Neural progenitor cell (in vitro differentiated cells): Measurements from ENCODE around the gene TBATA. TPM values are rescaled to one million over a fixed set of nuclear protein-coding genes. Genes with fewer than 3 reads are reported as not detected.

ENCODE experiments used
- DNase-seq: peaks from one replicate; pipeline ENCODE4 v3.0.0-alpha.2; 2016; ENCODE audit warnings: low spot score
- H2AFZ ChIP-seq: fragments of 200-600 bp; sonication (generic); replicated peaks from 2 replicates; pipeline ENCODE4 v1.6.1; 2016; ENCODE audit warnings: antibody characterized with exemption
- H3F3A ChIP-seq: fragments of 200-600 bp; sonication (generic); 2 replicates; pipeline ENCODE4 v1.6.1; 2016; ENCODE audit warnings: antibody characterized with exemption, low read depth
- H3K27ac ChIP-seq: fragments of 200-600 bp; sonication (generic); 2 replicates; pipeline ENCODE4 v1.5.1; 2016; ENCODE audit warnings: mild to moderate bottlenecking
- H3K27me3 ChIP-seq: fragments of 200-600 bp; sonication (generic); 2 replicates; pipeline ENCODE4 v1.6.1; 2016; ENCODE audit warnings: mild to moderate bottlenecking, moderate library complexity
- H3K36me3 ChIP-seq: fragments of 200-600 bp; sonication (generic); 2 replicates; pipeline ENCODE4 v1.5.1; 2016
- H3K4me1 ChIP-seq: fragments of 200-600 bp; sonication (generic); 2 replicates; pipeline ENCODE4 v1.6.1; 2016; ENCODE audit warnings: mixed run types
- H3K4me2 ChIP-seq: fragments of 200-600 bp; sonication (generic); 2 replicates; pipeline ENCODE4 v1.6.1; 2016
- H3K4me3 ChIP-seq: fragments of 200-600 bp; sonication (generic); 2 replicates; pipeline ENCODE4 v1.5.1; 2016
- H3K79me2 ChIP-seq: fragments of 200-600 bp; sonication (generic); 2 replicates; pipeline ENCODE4 v1.6.1; 2016; ENCODE audit warnings: low read depth
- H3K9ac ChIP-seq: fragments of 200-600 bp; sonication (generic); 2 replicates; pipeline ENCODE4 v1.6.1; 2016
- H3K9me3 ChIP-seq: fragments of 200-600 bp; sonication (generic); 2 replicates; pipeline ENCODE4 v1.5.1; 2016; ENCODE audit warnings: low read depth
- H4K20me1 ChIP-seq: fragments of 200-600 bp; sonication (generic); 2 replicates; pipeline ENCODE4 v1.6.1; 2016; ENCODE audit warnings: low read depth
- H3K27ac Mint-ChIP-seq: 3 replicates; pipeline ENCODE4 v1.8.0; 2021; ENCODE audit warnings: mixed read lengths
- H3K27me3 Mint-ChIP-seq: 2 replicates; pipeline ENCODE4 v1.8.0; 2022; ENCODE audit warnings: low read depth, mild to moderate bottlenecking, inconsistent platforms, moderate library complexity, mixed read lengths; ENCODE audit not compliant: insufficient read depth
- H3K36me3 Mint-ChIP-seq: 3 replicates; pipeline ENCODE4 v1.8.0; 2021; ENCODE audit warnings: mixed read lengths
- H3K4me1 Mint-ChIP-seq: 3 replicates; pipeline ENCODE4 v1.8.0; 2021; ENCODE audit warnings: mixed read lengths
- H3K4me3 Mint-ChIP-seq: 3 replicates; pipeline ENCODE4 v1.8.0; 2021; ENCODE audit warnings: mild to moderate bottlenecking, moderate library complexity, mixed read lengths
- H3K9me3 Mint-ChIP-seq: 3 replicates; pipeline ENCODE4 v1.8.0; 2020; ENCODE audit warnings: mixed read lengths
- CTCF ChIP-seq: fragments of 200-600 bp; sonication (generic); IDR thresholded peaks from 2 replicates; pipeline ENCODE4 v1.5.1; 2017; ENCODE audit warnings: antibody characterized with exemption, mild to moderate bottlenecking
- EZH2 ChIP-seq: fragments of 200-600 bp; sonication (generic); IDR thresholded peaks from 2 replicates; pipeline ENCODE4 v1.6.1; 2017; ENCODE audit warnings: antibody characterized with exemption, mild to moderate bottlenecking, moderate library complexity
- EZH2phosphoT487 ChIP-seq: fragments of 200-600 bp; sonication (generic); IDR thresholded peaks from 2 replicates; pipeline ENCODE4 v1.6.1; 2017; ENCODE audit warnings: antibody characterized with exemption
- total RNA-seq: library from RNA; depleted of rRNA; stranded (reverse); fragments of >200 nt; gene quantifications from 2 replicates; pipeline ENCODE4 v1.2.3, GENCODE V29; 2015; ENCODE audit warnings: low replicate concordance

Gene TBATA
- total RNA-seq, 1 donor from 2014 or later: not detected

- no peak for TF ChIP-seq EZH2
- no peak for TF ChIP-seq CTCF
- no peak for TF ChIP-seq EZH2phosphoT487
- peaks cover 3% of the 10 kb centered on the region for H3K27me3 Mint-ChIP-seq
Observed at GRCh38 chr10:70780772-70781171, 4.4 kb downstream of the TBATA start.

GRCh38 chr10:70780370-70780760 lies 4.8 kb downstream of the TBATA start:
- no peaks in the 10 kb centered on the region for H3F3A ChIP-seq
- no peaks in the 10 kb centered on the region for H3K27me3 ChIP-seq
- peaks cover 3% of the 10 kb centered on the region for H3K27me3 Mint-ChIP-seq
- no peaks in the 10 kb centered on the region for H3K9me3 Mint-ChIP-seq
- no peak for TF ChIP-seq EZH2phosphoT487
- no peak for TF ChIP-seq CTCF
- no peak for TF ChIP-seq EZH2
- H3K4me1 Mint-ChIP-seq: peaks cover 4% of the 10 kb centered on the region
- H3K36me3 ChIP-seq: no peaks in the 10 kb centered on the region
- H3K27ac ChIP-seq: no peak overlapping the region
- no peak overlapping the region for H3K4me3 ChIP-seq
- H3K9me3 ChIP-seq: no peaks in the 10 kb centered on the region
- no peaks in the 10 kb centered on the region for H3K79me2 ChIP-seq
- H2AFZ ChIP-seq: no peak overlapping the region
- H3K4me2 ChIP-seq: no peak overlapping the region
- no peak overlapping the region for H3K9ac ChIP-seq
- H4K20me1 ChIP-seq: no peaks in the 10 kb centered on the region
- H3K36me3 Mint-ChIP-seq: no peaks in the 10 kb centered on the region
- no peak for DNase-seq
- H3K27ac Mint-ChIP-seq: no peak overlapping the region
- no peak overlapping the region for H3K4me3 Mint-ChIP-seq
- no peaks in the 10 kb centered on the region for H3K4me1 ChIP-seq

More at GRCh38 chr10:70780772-70781171, 4.4 kb downstream of the TBATA start:
- no peaks in the 10 kb centered on the region for H3F3A ChIP-seq
- no peaks in the 10 kb centered on the region for H3K27me3 ChIP-seq
- H4K20me1 ChIP-seq: no peaks in the 10 kb centered on the region
- no peaks in the 10 kb centered on the region for H3K9me3 Mint-ChIP-seq
- H3K27ac ChIP-seq: no peak overlapping the region
- H2AFZ ChIP-seq: no peak overlapping the region
- DNase-seq: no peak
- H3K9ac ChIP-seq: no peak overlapping the region
- no peaks in the 10 kb centered on the region for H3K36me3 Mint-ChIP-seq
- no peak overlapping the region for H3K4me3 ChIP-seq
- H3K79me2 ChIP-seq: no peaks in the 10 kb centered on the region
- no peaks in the 10 kb centered on the region for H3K4me1 ChIP-seq
- H3K4me2 ChIP-seq: no peak overlapping the region
- no peak overlapping the region for H3K27ac Mint-ChIP-seq
- peaks cover 4% of the 10 kb centered on the region for H3K4me1 Mint-ChIP-seq
- no peak overlapping the region for H3K4me3 Mint-ChIP-seq
- no peaks in the 10 kb centered on the region for H3K36me3 ChIP-seq
- H3K9me3 ChIP-seq: no peaks in the 10 kb centered on the region

- Histone ChIP-seq H3K79me2 (no peaks in the 10 kb centered on the region), H3K4me1 (no peaks in the 10 kb centered on the region), H3F3A (no peaks in the 10 kb centered on the region), H3K4me3 (no peak overlapping the region), H3K36me3 (no peaks in the 10 kb centered on the region), H3K4me2 (no peak overlapping the region), H2AFZ (no peak overlapping the region), H4K20me1 (no peaks in the 10 kb centered on the region), H3K9me3 (no peaks in the 10 kb centered on the region), H3K9ac (no peak overlapping the region), H3K27me3 (no peaks in the 10 kb centered on the region), H3K27ac (no peak overlapping the region)
- TF ChIP-seq EZH2phosphoT487 (no peak), EZH2 (no peak), CTCF (no peak)
- Mint-ChIP-seq H3K27me3 (peaks cover 5% of the 10 kb centered on the region), H3K27ac (peak overlapping the region; percentile 27), H3K4me1 (peaks cover 4% of the 10 kb centered on the region), H3K36me3 (no peaks in the 10 kb centered on the region), H3K9me3 (no peaks in the 10 kb centered on the region), H3K4me3 (no peak overlapping the region)
- no peak for DNase-seq
Observed at GRCh38 chr10:70779511-70780369, 5.4 kb downstream of the TBATA start.
